SIG-M5 treated with dmso at 0.1 percent for 504 hours (cell line): ENCODE data around the gene LRRC4.

Experiments
- DNase-seq: peaks from one replicate; lab custom pipeline; 2025; ENCODE audit not compliant: unreplicated experiment; lab: John Stamatoyannopoulos, UW

Gene LRRC4

DNA sequence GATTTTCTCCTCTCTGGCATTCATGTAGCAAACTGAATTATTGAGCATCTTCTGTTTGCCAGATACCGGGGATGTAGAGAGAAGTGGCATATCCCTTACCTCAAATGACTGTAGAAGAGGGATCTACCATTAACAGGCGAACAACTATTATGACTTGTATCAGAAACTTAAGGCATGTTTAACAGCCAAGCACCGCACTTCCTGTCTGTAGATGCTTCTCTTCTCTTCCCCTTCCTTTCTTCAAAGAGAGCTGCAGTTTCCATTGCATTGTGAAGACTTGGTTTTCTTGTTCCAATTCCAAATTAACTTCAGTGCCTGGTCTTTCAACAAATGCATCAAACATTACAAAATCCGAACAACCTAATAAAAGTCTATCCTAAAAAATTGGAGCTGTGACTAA is 49.3 kb downstream of the LRRC4 start:
- DNase-seq, result no peak

DNA sequence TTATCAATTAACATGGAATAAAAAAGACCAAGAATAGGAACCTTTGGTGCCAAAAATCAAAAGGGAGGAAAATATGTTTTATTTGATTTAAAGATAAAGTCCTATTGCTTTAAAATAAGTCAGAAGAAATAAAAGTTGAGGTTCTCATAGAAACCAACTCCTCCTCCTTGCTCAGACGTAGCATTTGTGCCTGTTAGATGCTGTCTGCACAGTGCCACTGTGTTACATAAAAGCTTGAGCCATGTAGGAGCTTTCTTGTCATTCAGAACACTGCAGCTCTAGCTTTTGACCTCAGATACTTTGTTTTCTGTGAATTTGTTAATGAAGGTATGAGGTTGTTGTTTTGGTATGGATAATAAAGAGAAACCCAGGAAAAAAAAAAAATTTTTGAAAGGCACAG is 50.3 kb downstream of the LRRC4 start:
- DNase-seq, result no peak

- DNase-seq, result no peak
Measured at GRCh38 chr7:127979728-127980126, 51.5 kb downstream of the LRRC4 start.

DNA sequence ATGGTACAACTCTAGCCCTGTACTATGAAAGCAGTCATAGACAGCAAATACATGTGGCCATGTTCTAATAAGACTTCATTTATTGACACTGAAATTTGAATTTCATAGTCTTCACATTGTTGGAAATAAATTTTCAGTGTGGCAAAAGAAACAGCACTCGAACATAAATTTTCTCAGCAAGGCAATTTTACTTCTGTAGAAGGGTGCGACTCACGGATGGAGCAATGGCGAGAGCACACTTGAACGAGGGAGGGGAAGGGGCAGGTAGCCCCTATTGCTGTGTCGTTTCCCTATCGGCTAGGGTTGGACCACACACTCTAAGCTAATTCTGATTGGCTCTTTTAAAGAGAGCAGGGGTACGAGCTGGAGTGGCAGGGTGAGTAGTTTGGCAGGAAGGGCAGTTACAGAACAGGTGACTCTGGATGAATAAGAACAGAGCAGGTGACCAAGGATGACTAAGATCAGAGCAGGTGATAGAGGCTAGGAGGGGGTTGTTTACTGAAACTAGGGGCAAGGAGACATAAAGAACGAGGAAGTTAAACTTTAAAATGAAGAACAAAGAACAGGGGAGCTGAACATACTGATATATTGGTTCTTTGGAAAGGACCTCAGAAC is 52.0 kb downstream of the LRRC4 start:
- no peak for DNase-seq

- DNase-seq, result no peak
Measured at GRCh38 chr7:127978421-127978820, 52.8 kb downstream of the LRRC4 start.
